ENCODE measurements around the gene TMEM202. TPM values are rescaled to one million over a fixed set of nuclear protein-coding genes. Genes with fewer than 3 reads are reported as not detected.

Gene TMEM202
- total and polyA plus RNA-seq, 2 of the 13 experiments (the other 11 are each of a cell fraction or from before 2014, with no cell fraction given) = not detected

- TF ChIP-seq PRDM15 (CRISPR knock-in tag; IDR thresholded peaks at IDR 0.05) (peak; percentile 93), GABPB1 (CRISPR knock-in tag; IDR thresholded peaks at IDR 0.05) (peak; percentile 99), NFE2L2 (IDR thresholded peaks at IDR 0.05; ENCODE audit: low read length) (no peak), DNMT3B (CRISPR knock-in tag; conservative IDR thresholded peaks at IDR 0.05) (peak; percentile 85; the same call in 1 of the 2 replicates), AKAP8 (CRISPR knock-in tag; IDR thresholded peaks at IDR 0.05) (no peak), DMTF1 (CRISPR knock-in tag; IDR thresholded peaks at IDR 0.05) (no peak), AFF4 (CRISPR knock-in tag; IDR thresholded peaks at IDR 0.05) (0 out of 2 replicates have a peak, but pooled peaks have one; percentile 72), SNRNP70 (IDR thresholded peaks at IDR 0.05; ENCODE audit: low read depth, low read length) (no peak), FIP1L1 (IDR thresholded peaks at IDR 0.05; ENCODE audit: borderline replicate concordance, insufficient read depth, low read depth, low read length) (no peak), MTF1 (CRISPR knock-in tag; IDR thresholded peaks at IDR 0.05) (no peak), ZNF563 (CRISPR knock-in tag; IDR thresholded peaks at IDR 0.05) (peak; percentile 84), AGO2 (optimal IDR thresholded peaks at IDR 0.05; ENCODE audit: low read depth, low read length) (peak; percentile 61), ZNF770 (CRISPR knock-in tag; IDR thresholded peaks at IDR 0.05) (peak; percentile 80), ATF7-NPFF (CRISPR knock-in tag; IDR thresholded peaks at IDR 0.05; ENCODE audit: low read depth) (peak; percentile 93), ZBTB21 (CRISPR knock-in tag; IDR thresholded peaks at IDR 0.05) (no peak)
Measured at GRCh38 chr15:72375846-72376581, 22.1 kb upstream of the TMEM202 start, which contains the start of gene HEXA (continued).

Measured in HepG2 (cell line).